Neural cell (in vitro differentiated cells): Measurements from ENCODE around the gene CYP3A4. TPM values are rescaled to one million over a fixed set of nuclear protein-coding genes. Genes with fewer than 3 reads are reported as not detected.
"Not testable (repeated sequence)": the region's sequence is repeated elsewhere in the genome, so short reads cannot be mapped to it uniquely, and the experiment has no call there.

ENCODE experiments used
- H2AFZ ChIP-seq: fragments of 200-600, 300-800 bp; sonication (generic), shearing (Covaris generic); 2 replicates; pipeline ENCODE4 v1.6.0; 2014; ENCODE audit warnings: low read depth, mild to moderate bottlenecking, antibody characterized with exemption, low read length, moderate library complexity
- H3F3A ChIP-seq: fragments of 200-600 bp; shearing (Covaris generic); 2 replicates; pipeline ENCODE4 v1.6.1; 2016; ENCODE audit warnings: mild to moderate bottlenecking, moderate library complexity, mixed read lengths, antibody characterized with exemption, low read length; ENCODE audit not compliant: insufficient read depth, poor library complexity, severe bottlenecking
- H3K27ac ChIP-seq: fragments of 200-600, 300-800 bp; sonication (generic), shearing (Covaris generic); 2 replicates; pipeline ENCODE4 v1.5.1; 2014; ENCODE audit warnings: mild to moderate bottlenecking, low read length, moderate library complexity
- H3K27me3 ChIP-seq: fragments of 300-800, 200-600 bp; sonication (generic), shearing (Covaris generic); 2 replicates; pipeline ENCODE4 v1.6.0; 2014; ENCODE audit warnings: mild to moderate bottlenecking, low read depth, low read length, moderate library complexity; ENCODE audit not compliant: insufficient read depth
- H3K36me3 ChIP-seq: fragments of 300-800, 200-600 bp; sonication (generic), shearing (Covaris generic); 2 replicates; pipeline ENCODE4 v1.5.1; 2014; ENCODE audit warnings: mild to moderate bottlenecking, antibody characterized with exemption, low read length, moderate library complexity; ENCODE audit not compliant: insufficient read depth
- H3K4me2 ChIP-seq: fragments of 300-800, 200-600 bp; sonication (generic), shearing (Covaris generic); 2 replicates; pipeline ENCODE4 v1.6.0; 2014; ENCODE audit warnings: mild to moderate bottlenecking, low read length
- H3K4me3 ChIP-seq: fragments of 300-800, 200-600 bp; sonication (generic), shearing (Covaris generic); 2 replicates; pipeline ENCODE4 v1.5.1; 2014; ENCODE audit warnings: mild to moderate bottlenecking, low read length, moderate library complexity
- H3K79me2 ChIP-seq: fragments of 200-600 bp; shearing (Covaris generic); replicated peaks from 2 replicates; pipeline ENCODE4 v1.6.0; 2014; ENCODE audit warnings: mild to moderate bottlenecking, low read length, moderate library complexity; ENCODE audit not compliant: insufficient read depth
- H3K9ac ChIP-seq: fragments of 300-800, 200-600 bp; sonication (generic), shearing (Covaris generic); 2 replicates; pipeline ENCODE4 v1.6.1; 2016; ENCODE audit warnings: mild to moderate bottlenecking, low read length, mixed read lengths
- H3K9me2 ChIP-seq: fragments of 200-600 bp; shearing (Covaris generic); 2 replicates; pipeline ENCODE4 v1.6.1; 2016; ENCODE audit warnings: mild to moderate bottlenecking, low read length, mixed read lengths; ENCODE audit not compliant: insufficient read depth
- H3K9me3 ChIP-seq: fragments of 200-600, 300-800 bp; sonication (generic), shearing (Covaris generic); 2 replicates; pipeline ENCODE4 v1.6.1; 2016; ENCODE audit warnings: mild to moderate bottlenecking, mixed run types, low read length, moderate library complexity, mixed read lengths
- H4K20me1 ChIP-seq: fragments of 200-600 bp; shearing (Covaris generic); 2 replicates; pipeline ENCODE4 v1.6.1; 2016; ENCODE audit warnings: mild to moderate bottlenecking, mixed run types; ENCODE audit not compliant: insufficient read depth
- EP300 ChIP-seq: fragments of 450-650 bp; conservative IDR thresholded peaks from 2 replicates; pipeline ENCODE4 v1.6.1; 2014; ENCODE audit warnings: antibody characterized with exemption, mild to moderate bottlenecking, moderate library complexity; ENCODE audit not compliant: poor library complexity, severe bottlenecking
- EZH2 ChIP-seq: fragments of 200-600, 300-800 bp; shearing (Covaris generic), sonication (generic); IDR thresholded peaks from 2 replicates; pipeline ENCODE4 v1.6.1; 2014; ENCODE audit warnings: antibody characterized with exemption, low read length, borderline replicate concordance, mild to moderate bottlenecking; ENCODE audit not compliant: insufficient read depth, poor library complexity, severe bottlenecking
- MXI1 ChIP-seq: fragments of 450-650 bp; conservative IDR thresholded peaks from 2 replicates; pipeline ENCODE4 v1.6.1; 2014; ENCODE audit warnings: antibody characterized with exemption, mild to moderate bottlenecking; ENCODE audit not compliant: poor library complexity, severe bottlenecking
- POLR2AphosphoS5 ChIP-seq: IDR thresholded peaks from 2 replicates; pipeline ENCODE4 v1.6.1; 2012
- RAD21 ChIP-seq: fragments of 450-650 bp; conservative IDR thresholded peaks from 2 replicates; pipeline ENCODE4 v1.6.1; 2014; ENCODE audit warnings: antibody characterized with exemption, mild to moderate bottlenecking, moderate library complexity
- SMC3 ChIP-seq: fragments of 450-650 bp; conservative IDR thresholded peaks from 2 replicates; pipeline ENCODE4 v1.6.1; 2014; ENCODE audit warnings: antibody characterized with exemption, mild to moderate bottlenecking, moderate library complexity; ENCODE audit not compliant: poor library complexity
- TAF1 ChIP-seq: IDR thresholded peaks from 2 replicates; pipeline ENCODE4 v1.6.1; 2012; ENCODE audit warnings: low read depth
- polyA plus RNA-seq: library from polyadenylated mRNA; depleted of rRNA; stranded (reverse); fragments of >200 nt; gene quantifications from 2 replicates; pipeline ENCODE4 v1.2.3, GENCODE V29; 2014
- TF ChIP-seq, protein P1 (sequence below): fragments of 450-650 bp; IDR thresholded peaks from 2 replicates; pipeline ENCODE4 v1.5.1; 2014; ENCODE audit warnings: antibody characterized with exemption, mild to moderate bottlenecking, moderate library complexity; ENCODE audit not compliant: poor library complexity, severe bottlenecking
- TF ChIP-seq, protein P2 (sequence below): IDR thresholded peaks from 2 replicates; pipeline ENCODE4 v1.6.1; 2012; ENCODE audit warnings: borderline replicate concordance

The CYP3A4 gene
- polyA plus RNA-seq, 1 donor from 2014 or later: not detected

DNA sequence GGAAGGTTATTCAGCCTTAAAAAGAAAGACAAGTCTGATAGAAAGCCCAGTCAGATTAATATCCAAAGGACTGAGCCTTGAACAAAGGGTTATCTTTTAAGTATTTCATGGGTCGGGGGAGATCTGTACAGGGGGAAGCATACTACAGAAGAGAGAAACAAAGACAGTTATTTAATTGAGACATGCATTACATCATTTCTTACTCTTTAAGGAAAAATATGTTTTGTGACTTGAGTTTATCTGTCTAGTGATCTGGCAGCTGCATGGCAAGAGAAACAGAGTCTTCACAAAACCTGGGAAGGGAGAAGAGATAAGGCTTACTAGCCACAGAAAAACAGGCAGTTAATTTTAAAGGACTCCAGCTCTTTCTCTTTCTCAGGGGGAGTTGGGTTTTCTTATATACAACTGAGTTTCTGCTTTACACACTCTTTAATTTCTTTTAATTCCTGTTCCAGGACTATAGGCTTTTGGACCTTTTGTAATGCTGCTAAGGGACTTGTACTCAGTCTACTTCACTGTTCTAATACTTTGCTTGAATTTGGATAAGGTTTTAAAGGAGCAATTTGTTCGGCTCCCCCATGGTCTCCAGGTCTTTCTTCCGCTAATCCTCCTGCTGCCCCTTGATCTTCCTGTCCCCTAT, 23.0 kb upstream of the CYP3A4 start:
- H3K9me2 ChIP-seq: no peaks in the 10 kb centered on the region
- no peaks in the 10 kb centered on the region for H4K20me1 ChIP-seq
- H3K4me3 ChIP-seq: no peak overlapping the region
- no peak overlapping the region for H3K27ac ChIP-seq
- no peak overlapping the region for H3K9ac ChIP-seq
- H3K9me3 ChIP-seq: peaks cover 9% of the 10 kb centered on the region
- H3K79me2 ChIP-seq: no peaks in the 10 kb centered on the region
- H3K36me3 ChIP-seq: no peaks in the 10 kb centered on the region
- no peaks in the 10 kb centered on the region for H3F3A ChIP-seq
- no peak overlapping the region for H2AFZ ChIP-seq
- H3K27me3 ChIP-seq: no peaks in the 10 kb centered on the region
- no peak overlapping the region for H3K4me2 ChIP-seq
- TF ChIP-seq SMC3 (no peak), RAD21 (no peak), EP300 (no peak), TAF1 (no peak), EZH2 (no peak), MXI1 (no peak), POLR2AphosphoS5 (no peak)
- TF ChIP-seq, protein P1, sequence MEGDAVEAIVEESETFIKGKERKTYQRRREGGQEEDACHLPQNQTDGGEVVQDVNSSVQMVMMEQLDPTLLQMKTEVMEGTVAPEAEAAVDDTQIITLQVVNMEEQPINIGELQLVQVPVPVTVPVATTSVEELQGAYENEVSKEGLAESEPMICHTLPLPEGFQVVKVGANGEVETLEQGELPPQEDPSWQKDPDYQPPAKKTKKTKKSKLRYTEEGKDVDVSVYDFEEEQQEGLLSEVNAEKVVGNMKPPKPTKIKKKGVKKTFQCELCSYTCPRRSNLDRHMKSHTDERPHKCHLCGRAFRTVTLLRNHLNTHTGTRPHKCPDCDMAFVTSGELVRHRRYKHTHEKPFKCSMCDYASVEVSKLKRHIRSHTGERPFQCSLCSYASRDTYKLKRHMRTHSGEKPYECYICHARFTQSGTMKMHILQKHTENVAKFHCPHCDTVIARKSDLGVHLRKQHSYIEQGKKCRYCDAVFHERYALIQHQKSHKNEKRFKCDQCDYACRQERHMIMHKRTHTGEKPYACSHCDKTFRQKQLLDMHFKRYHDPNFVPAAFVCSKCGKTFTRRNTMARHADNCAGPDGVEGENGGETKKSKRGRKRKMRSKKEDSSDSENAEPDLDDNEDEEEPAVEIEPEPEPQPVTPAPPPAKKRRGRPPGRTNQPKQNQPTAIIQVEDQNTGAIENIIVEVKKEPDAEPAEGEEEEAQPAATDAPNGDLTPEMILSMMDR: no peak
- TF ChIP-seq, protein P2, sequence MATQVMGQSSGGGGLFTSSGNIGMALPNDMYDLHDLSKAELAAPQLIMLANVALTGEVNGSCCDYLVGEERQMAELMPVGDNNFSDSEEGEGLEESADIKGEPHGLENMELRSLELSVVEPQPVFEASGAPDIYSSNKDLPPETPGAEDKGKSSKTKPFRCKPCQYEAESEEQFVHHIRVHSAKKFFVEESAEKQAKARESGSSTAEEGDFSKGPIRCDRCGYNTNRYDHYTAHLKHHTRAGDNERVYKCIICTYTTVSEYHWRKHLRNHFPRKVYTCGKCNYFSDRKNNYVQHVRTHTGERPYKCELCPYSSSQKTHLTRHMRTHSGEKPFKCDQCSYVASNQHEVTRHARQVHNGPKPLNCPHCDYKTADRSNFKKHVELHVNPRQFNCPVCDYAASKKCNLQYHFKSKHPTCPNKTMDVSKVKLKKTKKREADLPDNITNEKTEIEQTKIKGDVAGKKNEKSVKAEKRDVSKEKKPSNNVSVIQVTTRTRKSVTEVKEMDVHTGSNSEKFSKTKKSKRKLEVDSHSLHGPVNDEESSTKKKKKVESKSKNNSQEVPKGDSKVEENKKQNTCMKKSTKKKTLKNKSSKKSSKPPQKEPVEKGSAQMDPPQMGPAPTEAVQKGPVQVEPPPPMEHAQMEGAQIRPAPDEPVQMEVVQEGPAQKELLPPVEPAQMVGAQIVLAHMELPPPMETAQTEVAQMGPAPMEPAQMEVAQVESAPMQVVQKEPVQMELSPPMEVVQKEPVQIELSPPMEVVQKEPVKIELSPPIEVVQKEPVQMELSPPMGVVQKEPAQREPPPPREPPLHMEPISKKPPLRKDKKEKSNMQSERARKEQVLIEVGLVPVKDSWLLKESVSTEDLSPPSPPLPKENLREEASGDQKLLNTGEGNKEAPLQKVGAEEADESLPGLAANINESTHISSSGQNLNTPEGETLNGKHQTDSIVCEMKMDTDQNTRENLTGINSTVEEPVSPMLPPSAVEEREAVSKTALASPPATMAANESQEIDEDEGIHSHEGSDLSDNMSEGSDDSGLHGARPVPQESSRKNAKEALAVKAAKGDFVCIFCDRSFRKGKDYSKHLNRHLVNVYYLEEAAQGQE: no peak

DNA sequence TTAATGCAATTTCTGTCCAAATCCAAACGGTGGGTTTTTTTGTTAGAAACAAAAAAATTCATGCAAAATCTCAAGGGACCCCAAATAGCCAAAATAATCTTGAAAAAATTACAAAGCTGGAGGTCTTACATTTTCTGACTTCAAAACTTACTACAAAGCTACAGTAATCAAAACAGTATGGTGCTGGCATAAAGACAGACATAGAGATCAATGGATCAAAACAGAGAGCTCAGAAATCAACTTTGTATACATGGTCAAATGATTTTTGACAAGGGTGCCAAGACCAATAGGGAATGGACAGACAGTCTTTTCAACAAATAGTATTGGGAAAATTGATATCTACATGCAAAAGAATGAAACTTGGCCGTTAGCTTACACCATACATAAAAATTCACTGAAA, 21.7 kb upstream of the CYP3A4 start:
- no peak overlapping the region for H3K4me3 ChIP-seq
- H3K9ac ChIP-seq: no peak overlapping the region
- no peaks in the 10 kb centered on the region for H3K79me2 ChIP-seq
- peaks cover 9% of the 10 kb centered on the region for H3K9me3 ChIP-seq
- no peak overlapping the region for H3K4me2 ChIP-seq
- no peaks in the 10 kb centered on the region for H3K9me2 ChIP-seq
- H3K36me3 ChIP-seq: no peaks in the 10 kb centered on the region
- TF ChIP-seq, protein P1: no peak
- no peak for TF ChIP-seq MXI1
- TF ChIP-seq POLR2AphosphoS5: no peak
- no peak for TF ChIP-seq RAD21
- TF ChIP-seq EZH2: no peak
- TF ChIP-seq, protein P2: no peak
- TF ChIP-seq TAF1: no peak
- no peak for TF ChIP-seq SMC3
- no peak for TF ChIP-seq EP300
- H2AFZ ChIP-seq: no peak overlapping the region
- H4K20me1 ChIP-seq: no peaks in the 10 kb centered on the region
- no peaks in the 10 kb centered on the region for H3F3A ChIP-seq
- no peak overlapping the region for H3K27ac ChIP-seq
- H3K27me3 ChIP-seq: no peaks in the 10 kb centered on the region

DNA sequence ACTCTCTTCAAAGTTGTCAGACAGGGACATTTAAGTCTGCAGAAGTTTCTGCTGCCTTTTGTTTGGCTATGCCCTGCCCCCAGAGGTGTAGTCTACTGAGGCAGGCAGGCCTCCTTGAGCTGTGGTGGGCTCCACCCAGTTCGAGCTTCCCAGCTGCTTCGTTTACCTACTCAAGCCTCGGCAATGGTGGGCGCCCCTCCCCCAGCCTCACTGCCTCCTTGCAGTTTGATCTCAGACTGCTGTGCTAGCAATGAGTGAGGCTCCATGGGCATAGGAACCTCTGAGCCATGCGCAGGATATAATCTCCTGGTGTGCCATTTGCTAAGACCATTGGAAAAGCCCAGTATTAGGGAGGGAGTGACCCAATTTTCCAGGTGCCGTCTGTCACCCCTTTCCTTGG, 19.1 kb upstream of the CYP3A4 start:
- H3F3A ChIP-seq, H3K27ac ChIP-seq, H3K27me3 ChIP-seq, H4K20me1 ChIP-seq, H3K9ac ChIP-seq, H3K4me3 ChIP-seq, H3K36me3 ChIP-seq, H3K9me2 ChIP-seq, H3K9me3 ChIP-seq, H2AFZ ChIP-seq, H3K4me2 ChIP-seq, H3K79me2 ChIP-seq: not testable (repeated sequence)
